Measurements from ENCODE around the gene HHEX.

Gene HHEX

GRCh38 chr10:92742331-92743228, 52.8 kb downstream of the HHEX start:
- Histone ChIP-seq H3K4me1 (ENCODE audit: control insufficient read depth in 1 of 2, insufficient read depth in 1 of 2, low read depth in 1 of 2, low read length in 1 of 2) (peaks cover 8 to 9% of the 10 kb centered on the region in 2 experiments), H3K27ac (no peak overlapping the region), H3K27me3 (no peaks in the 10 kb centered on the region), H3K36me3 (no peaks in the 10 kb centered on the region), H3K9me3 (no peaks in the 10 kb centered on the region), H3K4me3 (ENCODE audit: low read depth in 1 of 2, low read length in 1 of 2) (no peak overlapping the region)
- no peak for TF ChIP-seq CTCF (IDR thresholded peaks at IDR 0.05)
